HFFc6 (cell line): Measurements from ENCODE around the gene FAM111A. TPM values are rescaled to one million over a fixed set of nuclear protein-coding genes. Genes with fewer than 3 reads are reported as not detected.
A peak's percentile ranks its signal among the peaks of the same experiment; 100 is the strongest.
"Not testable (repeated sequence)": the region's sequence is repeated elsewhere in the genome, so short reads cannot be mapped to it uniquely, and the experiment has no call there.

Experiments used
- DNase-seq: peaks from one replicate; pipeline ENCODE4 v3.0.0-alpha.2; 2018
- H3K27ac Mint-ChIP-seq: 2 replicates; pipeline ENCODE4 v1.8.0; 2020; ENCODE audit warnings: mild to moderate bottlenecking, mixed read lengths
- H3K27me3 Mint-ChIP-seq: 2 replicates; pipeline ENCODE4 v1.8.0; 2021; ENCODE audit warnings: mild to moderate bottlenecking, moderate library complexity, mixed read lengths; ENCODE audit not compliant: insufficient read depth
- H3K36me3 Mint-ChIP-seq: 2 replicates; pipeline ENCODE4 v1.8.0; 2021; ENCODE audit warnings: low read depth, mixed read lengths
- H3K4me1 Mint-ChIP-seq: 2 replicates; pipeline ENCODE4 v1.8.0; 2020; ENCODE audit warnings: low read depth, mixed read lengths
- H3K4me3 Mint-ChIP-seq: 2 replicates; pipeline ENCODE4 v1.8.0; 2020; ENCODE audit warnings: mild to moderate bottlenecking, moderate library complexity, mixed read lengths
- H3K9me3 Mint-ChIP-seq: 2 replicates; pipeline ENCODE4 v1.8.0; 2020; ENCODE audit warnings: mild to moderate bottlenecking, mixed read lengths
- CTCF ChIP-seq: fragments of 200-600 bp; sonication (generic); IDR thresholded peaks from 2 replicates; pipeline ENCODE4 v1.5.0; 2021; ENCODE audit warnings: antibody characterized with exemption, mild to moderate bottlenecking
- long read RNA-seq: library from polyadenylated mRNA; unstranded; transcript quantifications from one replicate; pipeline ENCODE4 v2.0.0, GENCODE V29; 2019
- total RNA-seq, 6 experiments: library from RNA; stranded (reverse); fragmentation: NEBNext Ultra II Directional; extraction: Animal tissue kit (Norgen Biotek cat#: 25700); gene quantifications; 2 replicates in 1 of 6; 3 replicates in 5 of 6; pipeline ENCODE4 v1.2.3, GENCODE V29; 2021

FAM111A gene
- 10 to 100 TPM; 28.7 to 56.6 (median 46.7) TPM for total RNA-seq
- long read RNA-seq, partial matches to known transcripts, result 0 of 25 reads
- long read RNA-seq, other reads (novel, unspliced or antisense), result 20 of 25 reads

- Mint-ChIP-seq H3K36me3 (peaks cover 14% of the 10 kb centered on the region; the same call in 1 of the 2 replicates), H3K27me3 (no peaks in the 10 kb centered on the region; the same call in 1 of the 2 replicates), H3K4me1 (peaks cover 57% of the 10 kb centered on the region), H3K4me3 (peak within 1 kb of the TSS; percentile 97), H3K9me3 (no peaks in the 10 kb centered on the region), H3K27ac (peak within 1 kb of the TSS; percentile 98)
- DNase-seq, result peak; percentile 92
- TF ChIP-seq CTCF, result peak; percentile 53
Measured at GRCh38 chr11:59142530-59143507, at the start of gene FAM111A. Gene FAM111A, plus strand, starts transcription at chr11:59142856. Its CDS starts 6,017 bp downstream, at chr11:59148873.

- not testable (repeated sequence) for H3K36me3 Mint-ChIP-seq, H3K9me3 Mint-ChIP-seq, H3K4me1 Mint-ChIP-seq, DNase-seq, H3K4me3 Mint-ChIP-seq, H3K27ac Mint-ChIP-seq
- H3K27me3 Mint-ChIP-seq, result peaks cover 15% of the 10 kb centered on the region
Measured at GRCh38 chr11:59093576-59093975, 49.1 kb upstream of the FAM111A start.

- not testable (repeated sequence) for H3K36me3 Mint-ChIP-seq, H3K4me1 Mint-ChIP-seq, H3K27ac Mint-ChIP-seq, H3K4me3 Mint-ChIP-seq, H3K9me3 Mint-ChIP-seq, DNase-seq
- peaks cover 15% of the 10 kb centered on the region for H3K27me3 Mint-ChIP-seq
Measured at GRCh38 chr11:59095225-59095624, 47.4 kb upstream of the FAM111A start.

GRCh38 chr11:59095972-59096575 lies 46.6 kb upstream of the FAM111A start:
- not testable (repeated sequence) for H3K4me3 Mint-ChIP-seq, H3K4me1 Mint-ChIP-seq
- H3K27me3 Mint-ChIP-seq, result peaks cover 19% of the 10 kb centered on the region

GRCh38 chr11:59097113-59097708 lies 45.4 kb upstream of the FAM111A start:
- peaks cover 7% of the 10 kb centered on the region; the same call in 1 of the 2 replicates for H3K4me1 Mint-ChIP-seq
- no peaks in the 10 kb centered on the region for H3K9me3 Mint-ChIP-seq
- no peak overlapping the region for H3K27ac Mint-ChIP-seq
- DNase-seq, result peak; percentile 40
- TF ChIP-seq CTCF, result peak; percentile 83
- H3K27me3 Mint-ChIP-seq, result peaks cover 19% of the 10 kb centered on the region
- H3K4me3 Mint-ChIP-seq, result no peak overlapping the region
- H3K36me3 Mint-ChIP-seq, result no peaks in the 10 kb centered on the region

More at GRCh38 chr11:59095972-59096575, 46.6 kb upstream of the FAM111A start:
- H3K36me3 Mint-ChIP-seq, H3K9me3 Mint-ChIP-seq, DNase-seq, H3K27ac Mint-ChIP-seq: not testable (repeated sequence)

- not testable (repeated sequence) for H3K4me3 Mint-ChIP-seq, H3K9me3 Mint-ChIP-seq, H3K27ac Mint-ChIP-seq, DNase-seq, H3K36me3 Mint-ChIP-seq
- Mint-ChIP-seq H3K4me1 (peaks cover 11% of the 10 kb centered on the region; the same call in 1 of the 2 replicates), H3K27me3 (peaks cover 19% of the 10 kb centered on the region)
Measured at GRCh38 chr11:59097938-59098337, 44.7 kb upstream of the FAM111A start.

GRCh38 chr11:59102259-59102765 lies 40.3 kb upstream of the FAM111A start:
- Mint-ChIP-seq H3K9me3 (no peaks in the 10 kb centered on the region), H3K36me3 (no peaks in the 10 kb centered on the region), H3K27ac (no peak overlapping the region), H3K4me3 (peak overlapping the region; percentile 78), H3K27me3 (peaks cover 7% of the 10 kb centered on the region), H3K4me1 (peaks cover 26% of the 10 kb centered on the region)
- TF ChIP-seq CTCF, result peak; percentile 41; the same call in 1 of the 2 replicates
- peak; percentile 13 for DNase-seq
